CD4-positive, alpha-beta T cell treated with Interleukin-6 for 4 hours (primary cell): Measurements from ENCODE around the gene NBEAL2.
A peak's percentile ranks its signal among the peaks of the same experiment; 100 is the strongest.

Experiments used
- DNase-seq: peaks from one replicate; pipeline ENCODE4 v3.0.0-alpha.2; 2020; ENCODE audit warnings: mixed read lengths

Gene NBEAL2

GRCh38 chr3:47002171-47003055 is 22.9 kb downstream of the NBEAL2 start:
- DNase-seq = no peak

GRCh38 chr3:47003056-47003410 is 23.6 kb downstream of the NBEAL2 start:
- no peak for DNase-seq

GRCh38 chr3:47003461-47004368 is 24.2 kb downstream of the NBEAL2 start:
- DNase-seq = no peak

GRCh38 chr3:47004369-47005211 is 25.1 kb downstream of the NBEAL2 start:
- DNase-seq = no peak

DNA sequence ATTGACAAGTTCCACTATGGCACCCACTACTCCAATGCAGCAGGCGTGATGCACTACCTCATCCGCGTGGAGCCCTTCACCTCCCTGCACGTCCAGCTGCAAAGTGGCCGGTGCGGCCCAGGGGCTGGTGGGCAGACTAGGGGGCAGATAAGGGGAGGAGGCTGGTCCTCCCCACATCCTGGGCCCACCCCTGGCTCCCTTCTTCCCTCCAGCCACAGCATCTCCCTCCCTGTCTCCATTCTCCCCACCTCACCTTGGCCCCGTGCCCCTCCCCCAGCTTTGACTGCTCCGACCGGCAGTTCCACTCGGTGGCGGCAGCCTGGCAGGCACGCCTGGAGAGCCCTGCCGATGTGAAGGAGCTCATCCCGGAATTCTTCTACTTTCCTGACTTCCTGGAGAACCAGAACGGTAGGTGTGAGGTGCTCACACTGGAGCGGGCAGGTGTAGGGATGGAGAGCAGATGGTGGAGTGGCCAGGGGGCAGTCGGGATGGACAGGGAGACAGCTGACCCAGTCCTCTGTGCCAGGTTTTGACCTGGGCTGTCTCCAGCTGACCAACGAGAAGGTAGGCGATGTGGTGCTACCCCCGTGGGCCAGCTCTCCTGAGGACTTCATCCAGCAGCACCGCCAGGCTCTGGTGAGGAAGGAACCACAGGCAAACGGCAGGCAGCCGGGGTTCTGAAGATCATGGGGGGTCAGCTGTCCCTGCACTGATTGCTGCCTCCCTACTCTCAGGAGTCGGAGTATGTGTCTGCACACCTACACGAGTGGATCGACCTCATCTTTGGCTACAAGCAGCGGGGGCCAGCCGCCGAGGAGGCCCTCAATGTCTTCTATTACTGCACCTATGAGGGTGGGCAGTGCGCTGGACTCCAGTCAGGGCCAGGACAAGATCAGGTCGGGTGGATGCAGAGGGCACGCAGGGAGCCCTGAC is 26.0 kb downstream of the NBEAL2 start:
- DNase-seq = no peak

DNA sequence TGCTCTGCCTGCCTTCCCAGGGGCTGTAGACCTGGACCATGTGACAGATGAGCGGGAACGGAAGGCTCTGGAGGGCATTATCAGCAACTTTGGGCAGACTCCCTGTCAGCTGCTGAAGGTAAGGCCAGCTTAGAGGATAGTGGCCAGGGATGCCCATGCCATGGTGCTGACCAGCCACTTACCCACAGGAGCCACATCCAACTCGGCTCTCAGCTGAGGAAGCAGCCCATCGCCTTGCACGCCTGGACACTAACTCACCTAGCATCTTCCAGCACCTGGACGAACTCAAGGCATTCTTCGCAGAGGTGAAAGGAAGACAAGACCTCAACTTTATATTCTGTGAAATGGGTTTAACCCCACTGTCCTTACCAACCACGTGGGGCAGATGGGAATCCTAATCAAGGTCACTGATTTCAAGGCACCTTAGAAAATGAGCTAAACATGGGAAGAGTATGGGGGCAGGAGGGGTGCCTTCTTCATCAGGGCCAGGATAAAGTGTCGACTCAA is 26.7 kb downstream of the NBEAL2 start:
- DNase-seq = no peak

DNA sequence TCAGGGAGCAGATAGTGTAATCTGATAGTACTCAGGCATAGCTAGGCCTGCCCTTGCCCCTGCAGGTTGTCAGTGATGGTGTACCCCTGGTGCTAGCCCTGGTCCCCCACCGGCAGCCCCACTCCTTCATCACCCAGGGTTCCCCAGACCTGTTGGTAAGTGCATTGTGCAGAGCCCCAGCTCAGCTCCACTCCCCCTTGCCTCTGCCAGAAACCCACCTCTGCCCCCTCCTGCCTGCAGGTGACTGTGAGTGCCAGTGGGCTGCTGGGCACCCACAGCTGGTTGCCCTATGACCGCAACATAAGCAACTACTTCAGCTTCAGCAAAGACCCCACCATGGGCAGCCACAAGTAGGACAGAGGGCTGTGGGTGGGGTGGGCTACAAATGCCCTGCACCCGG is 27.5 kb downstream of the NBEAL2 start:
- DNase-seq = no peak

DNA sequence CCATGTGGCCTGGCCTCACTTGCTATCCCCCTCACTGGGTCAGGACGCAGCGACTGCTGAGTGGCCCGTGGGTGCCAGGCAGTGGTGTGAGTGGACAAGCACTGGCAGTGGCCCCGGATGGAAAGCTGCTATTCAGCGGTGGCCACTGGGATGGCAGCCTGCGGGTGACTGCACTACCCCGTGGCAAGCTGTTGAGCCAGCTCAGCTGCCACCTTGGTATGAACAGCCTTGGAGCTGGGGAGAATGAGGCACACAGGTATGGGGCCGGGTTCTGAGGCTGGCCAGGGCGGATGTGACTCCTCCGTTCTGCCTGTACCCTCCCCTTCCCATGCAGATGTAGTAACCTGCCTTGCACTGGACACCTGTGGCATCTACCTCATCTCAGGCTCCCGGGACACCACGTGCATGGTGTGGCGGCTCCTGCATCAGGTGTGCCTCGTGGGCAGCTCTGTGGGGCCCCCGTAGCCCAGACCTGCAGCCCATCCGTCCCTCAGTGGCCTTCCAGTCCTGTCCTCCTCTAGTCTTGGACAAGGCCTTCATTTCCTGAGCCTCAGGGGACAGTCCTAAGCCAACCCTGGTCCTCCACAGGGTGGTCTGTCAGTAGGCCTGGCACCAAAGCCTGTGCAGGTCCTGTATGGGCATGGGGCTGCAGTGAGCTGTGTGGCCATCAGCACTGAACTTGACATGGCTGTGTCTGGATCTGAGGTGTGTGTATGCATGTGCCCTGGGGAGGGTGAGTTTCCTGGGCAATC is 28.2 kb downstream of the NBEAL2 start:
- DNase-seq = no peak

- no peak for DNase-seq
Observed at GRCh38 chr3:47008234-47008796, 28.8 kb downstream of the NBEAL2 start.

DNA sequence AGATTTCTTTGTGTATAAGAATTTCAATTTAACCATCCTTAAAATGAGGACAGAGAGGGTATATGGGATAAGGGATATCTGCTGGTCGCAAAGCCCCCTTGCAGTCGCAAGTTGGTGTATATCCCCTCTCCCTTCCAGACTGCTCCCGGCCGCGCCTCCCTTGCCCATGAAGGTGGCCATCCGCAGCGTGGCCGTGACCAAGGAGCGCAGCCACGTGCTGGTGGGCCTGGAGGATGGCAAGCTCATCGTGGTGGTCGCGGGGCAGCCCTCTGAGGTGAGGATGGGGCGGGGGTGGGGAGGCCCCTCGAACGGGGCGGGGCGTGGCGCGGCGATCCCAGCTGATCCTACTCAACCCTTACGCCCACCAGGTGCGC is 29.4 kb downstream of the NBEAL2 start:
- no peak for DNase-seq

DNA sequence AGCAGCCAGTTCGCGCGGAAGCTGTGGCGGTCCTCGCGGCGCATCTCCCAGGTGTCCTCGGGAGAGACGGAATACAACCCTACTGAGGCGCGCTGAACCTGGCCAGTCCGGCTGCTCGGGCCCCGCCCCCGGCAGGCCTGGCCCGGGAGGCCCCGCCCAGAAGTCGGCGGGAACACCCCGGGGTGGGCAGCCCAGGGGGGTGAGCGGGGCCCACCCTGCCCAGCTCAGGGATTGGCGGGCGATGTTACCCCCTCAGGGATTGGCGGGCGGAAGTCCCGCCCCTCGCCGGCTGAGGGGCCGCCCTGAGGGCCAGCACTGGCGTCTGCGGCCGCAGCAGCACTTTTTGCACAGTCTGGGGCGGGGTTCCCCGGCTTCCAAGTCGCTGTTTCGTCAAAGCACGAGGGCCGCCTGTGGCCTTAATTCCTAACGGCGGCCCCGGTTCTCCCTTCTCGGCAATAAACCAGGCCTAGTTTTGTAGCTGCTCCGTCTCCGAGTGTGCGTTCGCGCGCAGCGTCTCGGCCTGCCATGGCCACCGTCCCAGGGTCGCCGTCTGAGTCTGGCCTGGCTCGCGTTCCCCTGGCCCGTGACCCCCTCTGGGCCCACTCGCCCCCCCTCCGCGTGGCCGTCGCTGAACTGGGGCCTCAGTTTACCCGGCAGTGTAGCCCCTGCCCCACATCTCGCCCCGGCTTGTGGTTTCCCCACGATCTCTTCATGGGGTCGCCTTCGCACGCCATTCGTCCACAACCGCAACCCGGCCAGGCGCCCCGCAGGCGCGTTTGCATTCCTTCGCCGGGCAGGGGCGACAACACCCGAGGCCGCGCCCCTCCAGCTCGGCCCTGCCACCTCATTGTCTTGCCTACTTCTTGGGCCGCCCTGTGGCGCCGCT is 30.0 kb downstream of the NBEAL2 start:
- DNase-seq = peak; percentile 83

- no peak for DNase-seq
Observed at GRCh38 chr3:47010111-47010712, 30.7 kb downstream of the NBEAL2 start.

GRCh38 chr3:47010910-47011309 is 31.4 kb downstream of the NBEAL2 start:
- no peak for DNase-seq

- DNase-seq = no peak
Observed at GRCh38 chr3:47011371-47011770, 31.9 kb downstream of the NBEAL2 start.

GRCh38 chr3:47012342-47013230 is 33.1 kb downstream of the NBEAL2 start:
- DNase-seq = no peak

- DNase-seq = no peak
Observed at GRCh38 chr3:47013231-47013630, 33.8 kb downstream of the NBEAL2 start.

- DNase-seq = no peak
Observed at GRCh38 chr3:47014036-47014435, 34.6 kb downstream of the NBEAL2 start.

GRCh38 chr3:47015151-47015550 is 35.7 kb downstream of the NBEAL2 start:
- DNase-seq = no peak
